ENCODE measurements around the gene SLC20A1. TPM values are rescaled to one million over a fixed set of nuclear protein-coding genes. Genes with fewer than 3 reads are reported as not detected.
"Not testable (repeated sequence)": the region's sequence is repeated elsewhere in the genome, so short reads cannot be mapped to it uniquely, and the experiment has no call there.

The SLC20A1 gene
- total RNA-seq, 1 experiment from 2014 or later = 123 TPM

DNA sequence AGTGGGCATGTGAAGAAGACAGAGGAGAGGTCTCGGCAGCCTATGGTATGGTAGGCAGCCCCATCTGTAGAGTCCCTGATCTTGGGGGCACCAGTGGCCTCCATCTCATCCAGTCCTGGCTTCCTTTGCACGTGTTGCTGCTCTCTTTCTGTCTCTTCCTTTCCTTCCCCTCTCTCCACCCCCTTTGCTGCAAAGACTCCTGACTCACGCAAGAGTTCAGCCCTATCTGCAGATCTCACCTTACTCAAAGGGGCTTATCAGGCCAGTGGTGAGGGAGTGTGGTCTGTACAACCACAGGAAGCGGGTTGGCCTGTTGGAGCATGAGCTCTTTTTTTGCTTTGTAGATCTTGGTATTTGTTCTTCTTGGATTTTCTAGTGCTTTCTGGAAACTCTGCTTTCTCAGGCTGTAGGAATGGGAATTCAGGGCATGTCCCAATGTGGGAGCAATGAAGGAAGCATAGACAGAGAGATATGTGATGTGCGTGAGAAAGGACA lies 60.5 kb downstream of the SLC20A1 start:
- peak overlapping the region; percentile 20 for H4K5ac ChIP-seq (ENCODE audit: insufficient read length, low read depth, low read length)
- no peaks in the 10 kb centered on the region for H3K9me3 Mint-ChIP-seq
- no peak overlapping the region for H2BK120ac ChIP-seq (ENCODE audit: low read depth, low read length, poor library complexity, severe bottlenecking)
- H3K4me1 ChIP-seq (ENCODE audit: insufficient read depth, low read length) = no peaks in the 10 kb centered on the region
- no peaks in the 10 kb centered on the region for H4K20me1 ChIP-seq (ENCODE audit: control insufficient read depth, insufficient read depth, insufficient read length)
- H3K4ac ChIP-seq (ENCODE audit: low read depth, low read length) = no peak overlapping the region
- no peak overlapping the region for H3K14ac ChIP-seq (ENCODE audit: insufficient read depth, low read length)
- H2AFZ ChIP-seq (ENCODE audit: low read length) = no peak overlapping the region
- H3K27me3 ChIP-seq (ENCODE audit: insufficient read depth, low read length) = no peaks in the 10 kb centered on the region
- H2BK12ac ChIP-seq (ENCODE audit: insufficient read length, low read depth, low read length) = no peak overlapping the region
- H3K27ac ChIP-seq (ENCODE audit: insufficient read length, low read depth, low read length) = no peak overlapping the region
- no peaks in the 10 kb centered on the region for H3K4me1 Mint-ChIP-seq
- no peaks in the 10 kb centered on the region for H3K36me3 Mint-ChIP-seq (ENCODE audit: insufficient read depth in 1 of 3, low read depth in 3 of 3)
- H3K23me2 ChIP-seq (ENCODE audit: insufficient read length, low read depth, low read length, poor library complexity, severe bottlenecking) = no peaks in the 10 kb centered on the region
- H3K27me3 Mint-ChIP-seq (ENCODE audit: low read depth) = peaks cover 12% of the 10 kb centered on the region
- H3K9me3 ChIP-seq (ENCODE audit: control insufficient read depth, low read depth, low read length) = no peaks in the 10 kb centered on the region
- no peak overlapping the region for H3K9ac ChIP-seq (ENCODE audit: extremely low read depth, insufficient read length, low read length)
- H3K4me3 Mint-ChIP-seq = no peak overlapping the region
- H2BK15ac ChIP-seq (ENCODE audit: low read depth, low read length) = no peak overlapping the region
- no peak for DNase-seq
- no peak overlapping the region for H2AK5ac ChIP-seq (ENCODE audit: insufficient read length, low read length)
- H4K8ac ChIP-seq (replicated peaks; ENCODE audit: insufficient read length, low read depth, low read length) = no peak overlapping the region
- H4K91ac ChIP-seq (ENCODE audit: insufficient read length, low read depth, low read length) = no peak overlapping the region
- no peak overlapping the region for H3K4me2 ChIP-seq (ENCODE audit: insufficient read depth, insufficient read length, low read length)
- H2BK20ac ChIP-seq (ENCODE audit: low read depth, low read length, poor library complexity, severe bottlenecking) = no peak overlapping the region
- peak overlapping the region; percentile 37 for H3K18ac ChIP-seq (ENCODE audit: insufficient read length, low read depth, low read length)
- H3K27ac Mint-ChIP-seq = no peak overlapping the region
- WGBS (ENCODE audit: extremely low coverage, insufficient read length, low lambda C conversion rate) = no CpG with 5 or more reads among the region's 5 CpGs
- no peak overlapping the region for H2BK5ac ChIP-seq (ENCODE audit: insufficient read length, low read length)
- TF ChIP-seq, protein P1, sequence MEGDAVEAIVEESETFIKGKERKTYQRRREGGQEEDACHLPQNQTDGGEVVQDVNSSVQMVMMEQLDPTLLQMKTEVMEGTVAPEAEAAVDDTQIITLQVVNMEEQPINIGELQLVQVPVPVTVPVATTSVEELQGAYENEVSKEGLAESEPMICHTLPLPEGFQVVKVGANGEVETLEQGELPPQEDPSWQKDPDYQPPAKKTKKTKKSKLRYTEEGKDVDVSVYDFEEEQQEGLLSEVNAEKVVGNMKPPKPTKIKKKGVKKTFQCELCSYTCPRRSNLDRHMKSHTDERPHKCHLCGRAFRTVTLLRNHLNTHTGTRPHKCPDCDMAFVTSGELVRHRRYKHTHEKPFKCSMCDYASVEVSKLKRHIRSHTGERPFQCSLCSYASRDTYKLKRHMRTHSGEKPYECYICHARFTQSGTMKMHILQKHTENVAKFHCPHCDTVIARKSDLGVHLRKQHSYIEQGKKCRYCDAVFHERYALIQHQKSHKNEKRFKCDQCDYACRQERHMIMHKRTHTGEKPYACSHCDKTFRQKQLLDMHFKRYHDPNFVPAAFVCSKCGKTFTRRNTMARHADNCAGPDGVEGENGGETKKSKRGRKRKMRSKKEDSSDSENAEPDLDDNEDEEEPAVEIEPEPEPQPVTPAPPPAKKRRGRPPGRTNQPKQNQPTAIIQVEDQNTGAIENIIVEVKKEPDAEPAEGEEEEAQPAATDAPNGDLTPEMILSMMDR (conservative IDR thresholded peaks at IDR 0.05) = no peak
- H3K56ac ChIP-seq (ENCODE audit: insufficient read length, low read depth, low read length) = no peak overlapping the region
- no peaks in the 10 kb centered on the region for H3K79me2 ChIP-seq (ENCODE audit: insufficient read depth, low read length)
- no peak overlapping the region for H3T11ph ChIP-seq (ENCODE audit: low read length)
- H3K23ac ChIP-seq (ENCODE audit: insufficient read length, low read depth, low read length) = no peak overlapping the region
- H3K79me1 ChIP-seq (ENCODE audit: insufficient read depth, low read depth, low read length, poor library complexity, severe bottlenecking) = no peaks in the 10 kb centered on the region

DNA sequence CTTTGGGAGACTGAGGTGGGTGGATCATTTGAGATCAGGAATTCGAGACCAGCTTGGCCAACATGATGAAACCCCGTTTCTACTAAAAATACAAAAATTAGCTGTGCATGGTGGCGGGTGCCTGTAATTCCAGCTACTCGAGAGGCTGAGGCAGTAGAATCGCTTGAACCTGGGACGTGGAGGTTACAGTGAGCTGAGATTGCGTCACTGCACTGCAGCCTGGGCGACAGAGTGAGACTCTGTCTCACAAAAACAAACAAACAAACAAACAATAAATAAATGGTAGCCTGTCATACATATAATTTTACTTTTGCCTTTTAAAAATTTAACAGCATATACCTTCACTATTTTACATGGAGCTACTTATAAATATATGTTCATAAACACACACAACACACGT lies 61.2 kb downstream of the SLC20A1 start:
- DNase-seq; H4K5ac ChIP-seq (ENCODE audit: insufficient read length, low read depth, low read length); H3K4me1 ChIP-seq (ENCODE audit: insufficient read depth, low read length); H4K8ac ChIP-seq (replicated peaks; ENCODE audit: insufficient read length, low read depth, low read length); H3K9me3 ChIP-seq (ENCODE audit: control insufficient read depth, low read depth, low read length); H3K4me2 ChIP-seq (ENCODE audit: insufficient read depth, insufficient read length, low read length); H3K36me3 Mint-ChIP-seq (ENCODE audit: insufficient read depth in 1 of 3, low read depth in 3 of 3); H2BK15ac ChIP-seq (ENCODE audit: low read depth, low read length); H2AK5ac ChIP-seq (ENCODE audit: insufficient read length, low read length); H3K56ac ChIP-seq (ENCODE audit: insufficient read length, low read depth, low read length); H3K4ac ChIP-seq (ENCODE audit: low read depth, low read length); H2BK5ac ChIP-seq (ENCODE audit: insufficient read length, low read length); H3T11ph ChIP-seq (ENCODE audit: low read length); H3K9me3 Mint-ChIP-seq; H3K79me1 ChIP-seq (ENCODE audit: insufficient read depth, low read depth, low read length, poor library complexity, severe bottlenecking); H2BK20ac ChIP-seq (ENCODE audit: low read depth, low read length, poor library complexity, severe bottlenecking); H3K14ac ChIP-seq (ENCODE audit: insufficient read depth, low read length); H4K20me1 ChIP-seq (ENCODE audit: control insufficient read depth, insufficient read depth, insufficient read length); H3K9ac ChIP-seq (ENCODE audit: extremely low read depth, insufficient read length, low read length); H3K18ac ChIP-seq (ENCODE audit: insufficient read length, low read depth, low read length); H3K27ac ChIP-seq (ENCODE audit: insufficient read length, low read depth, low read length); H3K23ac ChIP-seq (ENCODE audit: insufficient read length, low read depth, low read length); H3K27me3 ChIP-seq (ENCODE audit: insufficient read depth, low read length); H2AFZ ChIP-seq (ENCODE audit: low read length); H3K79me2 ChIP-seq (ENCODE audit: insufficient read depth, low read length); H2BK120ac ChIP-seq (ENCODE audit: low read depth, low read length, poor library complexity, severe bottlenecking); H3K4me1 Mint-ChIP-seq; H3K27ac Mint-ChIP-seq; H3K4me3 Mint-ChIP-seq; H2BK12ac ChIP-seq (ENCODE audit: insufficient read length, low read depth, low read length); H3K23me2 ChIP-seq (ENCODE audit: insufficient read length, low read depth, low read length, poor library complexity, severe bottlenecking); H4K91ac ChIP-seq (ENCODE audit: insufficient read length, low read depth, low read length): not testable (repeated sequence)
- no CpG with 5 or more reads among the region's 9 CpGs for WGBS (ENCODE audit: extremely low coverage, insufficient read length, low lambda C conversion rate)
- H3K27me3 Mint-ChIP-seq (ENCODE audit: low read depth) = peaks cover 12% of the 10 kb centered on the region

Measured in H9 (cell line).